ENCODE data around the gene GPSM3.

Gene GPSM3

DNA sequence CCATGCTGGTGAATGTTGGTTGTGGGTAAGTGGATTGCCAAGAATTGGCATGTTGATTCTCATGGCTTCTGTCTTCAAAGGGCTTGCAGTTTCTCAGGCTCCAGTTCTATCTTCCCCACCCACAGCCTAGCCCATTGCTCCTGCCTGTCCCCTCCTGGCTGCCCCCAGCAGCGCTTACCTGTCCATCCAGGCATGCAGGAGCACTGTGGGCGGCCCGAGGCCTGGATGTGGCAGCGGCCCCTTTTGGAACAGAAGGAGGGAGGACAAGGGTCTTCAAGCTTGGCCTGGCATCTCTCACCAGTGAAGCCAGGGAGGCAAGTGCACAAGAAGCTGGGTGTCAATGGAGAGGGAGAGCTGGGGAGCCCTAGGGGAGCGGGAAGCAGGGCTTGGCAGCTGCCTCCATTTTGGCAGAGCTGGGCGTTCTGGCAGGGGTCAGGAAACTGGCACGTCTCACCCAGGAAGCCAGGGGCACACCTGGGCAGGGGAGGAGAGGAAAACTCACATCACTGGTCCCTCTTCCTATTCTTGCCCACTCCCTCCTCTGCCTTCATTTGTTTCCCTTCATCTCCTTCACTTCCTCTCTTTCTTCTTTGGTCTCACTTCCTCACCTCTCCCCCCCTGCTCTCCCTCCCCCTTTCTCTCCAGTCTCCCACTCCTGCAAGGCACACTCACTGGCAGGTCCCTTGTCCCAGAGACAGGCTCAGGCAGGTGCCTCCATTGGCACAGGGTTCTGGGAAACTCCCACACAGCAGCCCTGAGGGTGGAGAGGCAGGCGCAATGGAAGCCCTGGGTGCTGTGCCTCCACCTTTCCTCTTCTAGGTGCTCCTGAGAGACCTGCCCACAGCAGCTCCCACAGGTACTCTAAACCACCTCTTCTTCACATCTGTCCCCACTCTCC is 30.1 kb upstream of the GPSM3 start:
- TF ChIP-seq, protein P1, sequence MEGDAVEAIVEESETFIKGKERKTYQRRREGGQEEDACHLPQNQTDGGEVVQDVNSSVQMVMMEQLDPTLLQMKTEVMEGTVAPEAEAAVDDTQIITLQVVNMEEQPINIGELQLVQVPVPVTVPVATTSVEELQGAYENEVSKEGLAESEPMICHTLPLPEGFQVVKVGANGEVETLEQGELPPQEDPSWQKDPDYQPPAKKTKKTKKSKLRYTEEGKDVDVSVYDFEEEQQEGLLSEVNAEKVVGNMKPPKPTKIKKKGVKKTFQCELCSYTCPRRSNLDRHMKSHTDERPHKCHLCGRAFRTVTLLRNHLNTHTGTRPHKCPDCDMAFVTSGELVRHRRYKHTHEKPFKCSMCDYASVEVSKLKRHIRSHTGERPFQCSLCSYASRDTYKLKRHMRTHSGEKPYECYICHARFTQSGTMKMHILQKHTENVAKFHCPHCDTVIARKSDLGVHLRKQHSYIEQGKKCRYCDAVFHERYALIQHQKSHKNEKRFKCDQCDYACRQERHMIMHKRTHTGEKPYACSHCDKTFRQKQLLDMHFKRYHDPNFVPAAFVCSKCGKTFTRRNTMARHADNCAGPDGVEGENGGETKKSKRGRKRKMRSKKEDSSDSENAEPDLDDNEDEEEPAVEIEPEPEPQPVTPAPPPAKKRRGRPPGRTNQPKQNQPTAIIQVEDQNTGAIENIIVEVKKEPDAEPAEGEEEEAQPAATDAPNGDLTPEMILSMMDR (IDR thresholded peaks at IDR 0.05): no peak
- Histone ChIP-seq H3K27ac (peak overlapping the region in 1 of 2 donors; percentile 72), H3K4me3 (peak overlapping the region; percentile 54)
- DNase-seq (ENCODE audit: low spot score): no peak

DNA sequence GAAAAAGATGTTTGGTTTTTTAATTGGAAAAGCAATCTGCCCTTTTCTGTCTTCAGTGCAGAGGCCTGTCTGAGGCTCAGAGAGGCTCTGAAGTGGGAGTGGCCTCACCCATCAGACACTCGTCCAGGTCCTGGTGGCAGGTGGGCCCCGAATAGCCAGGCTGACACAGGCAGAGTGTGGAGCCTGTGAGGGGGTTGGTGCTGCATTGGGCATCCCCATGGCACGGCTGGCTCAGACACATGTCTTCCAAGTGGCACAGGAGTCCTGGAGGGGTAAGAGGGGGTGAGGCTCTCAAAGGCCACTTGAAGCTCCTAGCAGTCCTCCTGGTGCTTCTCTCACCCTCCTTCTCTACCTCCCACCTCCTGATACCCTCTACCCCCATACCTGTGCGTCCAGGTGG is 27.6 kb upstream of the GPSM3 start:
- no peak for DNase-seq (ENCODE audit: low spot score)
- TF ChIP-seq, protein P1 (IDR thresholded peaks at IDR 0.05): no peak
- H3K27ac ChIP-seq: no peak overlapping the region
- no peak overlapping the region for H3K4me3 ChIP-seq

DNA sequence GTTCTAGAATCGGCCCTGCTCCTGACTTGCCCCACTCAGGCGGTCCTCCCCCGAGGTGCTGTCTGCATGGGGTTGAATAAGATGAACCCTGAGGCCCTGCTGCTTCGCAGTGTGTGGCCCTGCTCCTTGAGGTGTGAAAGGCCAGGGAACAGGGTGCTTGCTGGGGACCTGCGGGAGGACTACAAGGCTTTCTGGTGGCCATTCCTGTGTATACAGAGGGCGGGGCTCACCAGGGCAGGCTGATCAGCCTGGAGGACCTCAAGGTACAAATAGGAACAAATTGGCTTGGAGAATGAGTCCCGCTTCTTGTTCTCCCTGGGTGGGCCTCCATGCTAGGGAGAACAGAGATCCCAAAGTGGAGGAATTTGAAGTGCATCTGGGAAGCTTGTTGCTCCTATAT is 25.7 kb upstream of the GPSM3 start:
- TF ChIP-seq, protein P1 (IDR thresholded peaks at IDR 0.05): no peak
- DNase-seq (ENCODE audit: low spot score): no peak
- no peak overlapping the region for H3K4me3 ChIP-seq
- no peak overlapping the region for H3K27ac ChIP-seq

DNA sequence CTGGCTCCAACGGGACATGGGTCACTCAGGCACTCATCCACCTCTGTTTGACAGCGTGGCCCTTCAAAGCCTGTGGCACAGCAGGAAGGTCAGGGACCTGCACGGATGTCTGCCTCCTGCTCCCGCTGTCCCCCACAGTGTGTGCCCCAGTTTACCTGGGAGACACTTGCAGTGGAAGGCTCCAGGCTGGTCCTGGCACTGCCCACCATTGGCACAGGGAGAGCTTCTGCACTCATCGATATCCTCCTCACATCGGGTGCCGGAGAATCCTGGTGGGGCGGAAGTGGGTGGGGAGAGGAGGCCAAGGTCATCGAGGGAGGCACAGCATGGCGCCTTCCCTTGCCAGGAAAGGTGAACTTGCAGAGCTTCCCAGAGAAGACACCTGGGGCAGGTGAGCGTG is 24.6 kb upstream of the GPSM3 start:
- no peak for DNase-seq (ENCODE audit: low spot score)
- Histone ChIP-seq H3K27ac (no peak overlapping the region), H3K4me3 (no peak overlapping the region)
- TF ChIP-seq, protein P1 (IDR thresholded peaks at IDR 0.05): no peak

- TF ChIP-seq, protein P1 (IDR thresholded peaks at IDR 0.05): no peak
- no peak for DNase-seq (ENCODE audit: low spot score)
- Histone ChIP-seq H3K27ac (no peak overlapping the region), H3K4me3 (no peak overlapping the region)
These were observed 23.8 kb upstream of the GPSM3 start for GRCh38 chr6:32216285-32216684.

DNA sequence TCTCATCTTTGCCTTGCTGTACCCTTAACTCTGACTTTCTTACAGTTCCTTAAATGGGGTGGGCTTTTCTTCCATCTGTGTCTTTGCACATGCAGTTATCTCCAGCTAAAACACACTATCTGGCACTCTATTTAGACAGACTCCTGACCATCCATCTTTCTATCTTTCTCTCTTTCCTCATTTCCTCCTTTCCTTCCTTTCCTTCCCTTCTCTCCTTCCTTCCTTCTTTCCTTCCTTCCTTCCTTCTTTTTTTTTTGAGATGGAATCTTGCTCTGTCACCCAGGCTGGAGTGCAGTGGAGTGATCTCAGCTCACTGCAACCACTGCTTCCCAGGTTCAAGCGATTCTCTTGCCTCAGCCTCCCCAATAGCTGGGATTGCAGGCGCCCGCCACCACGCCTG is 23.2 kb upstream of the GPSM3 start:
- Histone ChIP-seq H3K27ac (no peak overlapping the region), H3K4me3 (no peak overlapping the region)
- no peak for DNase-seq (ENCODE audit: low spot score)
- TF ChIP-seq, protein P1 (IDR thresholded peaks at IDR 0.05): no peak

GRCh38 chr6:32214126-32214525 is 21.7 kb upstream of the GPSM3 start:
- no peak overlapping the region for H3K27ac ChIP-seq

More at GRCh38 chr6:32214126-32214525, 21.7 kb upstream of the GPSM3 start:
- H3K4me3 ChIP-seq: no peak overlapping the region
- TF ChIP-seq, protein P1 (IDR thresholded peaks at IDR 0.05): no peak
- no peak for DNase-seq (ENCODE audit: low spot score)
